Measurements from ENCODE around the gene MAPKAP1. TPM values are rescaled to one million over a fixed set of nuclear protein-coding genes. Genes with fewer than 3 reads are reported as not detected.
A peak's percentile ranks its signal among the peaks of the same experiment; 100 is the strongest.

The MAPKAP1 gene
- total and polyA plus RNA-seq, 8 donors = 32.7 to 212 (median 78.2) TPM

DNA sequence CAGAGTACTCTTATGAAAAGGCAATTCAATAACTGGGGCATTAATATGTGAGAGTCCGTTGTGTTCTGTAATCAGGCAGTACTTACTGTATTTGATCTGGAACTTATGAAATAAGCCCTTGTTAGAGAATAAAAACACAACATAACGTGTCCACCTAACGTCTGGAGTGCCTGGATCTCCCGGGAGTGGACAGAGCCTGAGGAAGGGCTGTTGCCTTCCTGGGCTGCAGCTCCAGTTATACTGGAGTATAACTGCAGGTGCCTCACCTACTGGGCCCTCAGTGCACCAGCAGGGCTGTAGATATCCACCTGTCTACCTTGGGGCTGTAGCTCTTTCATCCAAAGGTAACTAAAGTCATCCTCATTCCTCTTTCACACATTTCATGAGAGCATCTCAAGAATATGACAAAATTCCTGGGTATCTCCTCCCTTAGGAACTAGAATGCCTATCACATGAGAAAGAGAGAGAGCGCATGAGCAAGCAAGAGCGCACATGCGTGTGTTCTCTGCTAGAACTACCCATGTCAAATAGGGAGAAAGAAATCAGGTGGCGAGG, 245.3 kb downstream of the MAPKAP1 start:
- peaks cover 0 to 11% (median 0%) of the 10 kb centered on the region in 4 donors for H3K9me3 ChIP-seq
- no peak for DNase-seq
- intact Hi-C loops (cut with DNase I; ENCODE audit: low total_unique reads) = no loop called here
- H3K4me3 ChIP-seq = no peak overlapping the region
- TF ChIP-seq POLR2AphosphoS5 (IDR thresholded peaks at IDR 0.05) (no peak), EP300 (IDR thresholded peaks at IDR 0.05) (no peak), POLR2A (IDR thresholded peaks at IDR 0.05) (no peak)
- TF ChIP-seq, protein P1, sequence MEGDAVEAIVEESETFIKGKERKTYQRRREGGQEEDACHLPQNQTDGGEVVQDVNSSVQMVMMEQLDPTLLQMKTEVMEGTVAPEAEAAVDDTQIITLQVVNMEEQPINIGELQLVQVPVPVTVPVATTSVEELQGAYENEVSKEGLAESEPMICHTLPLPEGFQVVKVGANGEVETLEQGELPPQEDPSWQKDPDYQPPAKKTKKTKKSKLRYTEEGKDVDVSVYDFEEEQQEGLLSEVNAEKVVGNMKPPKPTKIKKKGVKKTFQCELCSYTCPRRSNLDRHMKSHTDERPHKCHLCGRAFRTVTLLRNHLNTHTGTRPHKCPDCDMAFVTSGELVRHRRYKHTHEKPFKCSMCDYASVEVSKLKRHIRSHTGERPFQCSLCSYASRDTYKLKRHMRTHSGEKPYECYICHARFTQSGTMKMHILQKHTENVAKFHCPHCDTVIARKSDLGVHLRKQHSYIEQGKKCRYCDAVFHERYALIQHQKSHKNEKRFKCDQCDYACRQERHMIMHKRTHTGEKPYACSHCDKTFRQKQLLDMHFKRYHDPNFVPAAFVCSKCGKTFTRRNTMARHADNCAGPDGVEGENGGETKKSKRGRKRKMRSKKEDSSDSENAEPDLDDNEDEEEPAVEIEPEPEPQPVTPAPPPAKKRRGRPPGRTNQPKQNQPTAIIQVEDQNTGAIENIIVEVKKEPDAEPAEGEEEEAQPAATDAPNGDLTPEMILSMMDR (IDR thresholded peaks at IDR 0.05) = no peak
- peaks cover 0 to 29% (median 14%) of the 10 kb centered on the region in 4 donors for H3K4me1 ChIP-seq
- peaks cover 0 to 16% (median 4%) of the 10 kb centered on the region in 4 donors for H3K36me3 ChIP-seq
- no peaks in the 10 kb centered on the region for H3K27me3 ChIP-seq
- 85 to 94% (median 90%) methylated on average over 8 of the region's 8 CpGs for WGBS, 5 donors
- peak overlapping the region in 1 of 5 donors; percentile 3 for H3K27ac ChIP-seq

GRCh38 chr9:125460883-125461635, 245.9 kb downstream of the MAPKAP1 start:
- no peak overlapping the region for H3K4me3 ChIP-seq
- DNase-seq = no peak
- H3K9me3 ChIP-seq = peaks cover 0 to 18% (median 0%) of the 10 kb centered on the region in 4 donors
- H3K4me1 ChIP-seq = peaks cover 0 to 26% (median 11%) of the 10 kb centered on the region in 4 donors
- intact Hi-C loops (cut with DNase I; ENCODE audit: low total_unique reads) = no loop called here
- peak overlapping the region in 3 of 5 donors; percentile 2 to 41 (median 39) for H3K27ac ChIP-seq
- WGBS, 5 donors = 68 to 86% (median 81%) methylated on average over 8 of the region's 8 CpGs
- peaks cover 0 to 16% (median 4%) of the 10 kb centered on the region in 4 donors for H3K36me3 ChIP-seq
- no peak for TF ChIP-seq POLR2A (IDR thresholded peaks at IDR 0.05)
- peak in 1 of 3 donors; percentile 58 for TF ChIP-seq POLR2AphosphoS5 (IDR thresholded peaks at IDR 0.05)
- TF ChIP-seq EP300 (IDR thresholded peaks at IDR 0.05) = peak; percentile 51
- H3K27me3 ChIP-seq = no peaks in the 10 kb centered on the region

DNA sequence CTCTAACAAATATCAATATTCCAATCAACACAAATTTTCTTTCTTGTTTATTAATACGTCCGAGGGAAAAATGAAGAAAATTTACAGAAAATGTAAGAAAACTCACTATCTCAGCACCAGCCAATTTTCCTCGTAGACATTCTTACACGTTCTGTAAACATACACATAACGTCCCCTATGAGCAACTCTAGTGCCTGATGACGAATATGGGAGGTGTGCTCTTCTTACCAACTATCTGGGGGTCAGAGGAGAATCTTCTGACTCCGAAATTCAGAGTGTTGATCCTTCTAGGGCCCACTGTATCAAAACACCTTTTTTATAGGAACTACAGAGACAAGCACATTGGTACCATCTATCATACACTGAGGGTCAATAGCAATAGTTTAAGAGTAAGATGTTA, 246.7 kb downstream of the MAPKAP1 start:
- WGBS, 5 donors = 85 to 90% (median 89%) methylated on average over 7 of the region's 7 CpGs
- peaks cover 0 to 25% (median 7%) of the 10 kb centered on the region in 4 donors for H3K4me1 ChIP-seq
- H3K27me3 ChIP-seq = no peaks in the 10 kb centered on the region
- peak overlapping the region in 3 of 5 donors; percentile 2 to 41 (median 39) for H3K27ac ChIP-seq
- TF ChIP-seq POLR2A (IDR thresholded peaks at IDR 0.05) (no peak), EP300 (IDR thresholded peaks at IDR 0.05) (no peak), POLR2AphosphoS5 (IDR thresholded peaks at IDR 0.05) (no peak)
- TF ChIP-seq, protein P1 (IDR thresholded peaks at IDR 0.05) = no peak
- DNase-seq = no peak
- peaks cover 0 to 23% (median 0%) of the 10 kb centered on the region in 4 donors for H3K9me3 ChIP-seq
- intact Hi-C loops (cut with DNase I; ENCODE audit: low total_unique reads) = no loop called here
- peaks cover 0 to 16% (median 4%) of the 10 kb centered on the region in 4 donors for H3K36me3 ChIP-seq
- H3K4me3 ChIP-seq = no peak overlapping the region

GRCh38 chr9:125457357-125457756, 249.7 kb downstream of the MAPKAP1 start:
- H3K27ac ChIP-seq = no peak overlapping the region
- TF ChIP-seq EP300 (IDR thresholded peaks at IDR 0.05) = no peak
- TF ChIP-seq POLR2AphosphoS5 (IDR thresholded peaks at IDR 0.05) = no peak
- no peak for TF ChIP-seq POLR2A (IDR thresholded peaks at IDR 0.05)
- TF ChIP-seq, protein P1 (IDR thresholded peaks at IDR 0.05) = no peak
- peaks cover 0 to 23% (median 0%) of the 10 kb centered on the region in 4 donors for H3K9me3 ChIP-seq
- DNase-seq = no peak
- peaks cover 0 to 9% (median 2%) of the 10 kb centered on the region in 4 donors for H3K4me1 ChIP-seq
- no peaks in the 10 kb centered on the region for H3K27me3 ChIP-seq
- intact Hi-C loops (cut with DNase I; ENCODE audit: low total_unique reads) = no loop called here
- H3K36me3 ChIP-seq = peaks cover 0 to 17% (median 5%) of the 10 kb centered on the region in 4 donors
- 98 to 100% (median 100%) methylated on average over 1 of the region's 1 CpG for WGBS, 5 donors
- no peak overlapping the region for H3K4me3 ChIP-seq

All from stomach (tissue), 9 donors.